ENCODE data around the gene RWDD3.

The RWDD3 gene

DNA sequence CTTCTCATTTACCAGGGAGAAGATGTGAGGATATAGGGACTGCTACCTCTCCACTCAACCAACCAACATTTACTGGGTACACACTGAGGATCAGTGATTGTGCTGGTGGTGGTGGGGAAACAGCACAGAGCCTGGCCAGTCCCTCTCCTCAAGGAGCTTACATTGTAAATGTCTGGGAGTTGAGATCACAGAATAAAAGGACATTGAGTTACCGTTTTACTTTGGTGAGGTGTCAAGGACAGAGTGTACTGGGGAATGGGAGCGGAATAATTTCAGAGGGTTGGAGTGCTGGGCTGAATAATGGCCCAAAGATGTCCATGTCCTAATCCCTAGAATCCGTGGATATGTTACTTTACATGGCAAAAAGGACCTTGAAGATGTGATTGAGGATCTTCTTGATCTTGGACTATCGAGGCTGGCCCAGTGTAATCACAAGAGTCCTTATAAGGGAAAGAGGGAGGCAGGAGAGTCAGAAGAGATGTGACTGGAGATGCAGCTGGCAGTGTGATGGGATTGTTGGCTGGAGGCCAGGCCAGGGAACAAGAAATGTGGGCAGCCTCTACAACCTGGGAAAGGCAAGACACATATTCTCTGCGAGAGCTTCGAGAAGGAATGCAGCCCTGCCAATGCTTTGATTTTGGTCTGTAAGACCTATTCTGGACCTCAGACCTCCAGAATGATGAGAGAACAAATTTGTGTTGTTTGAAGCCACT, 26.6 kb upstream of the RWDD3 start:
- Histone ChIP-seq H3K27me3 (ENCODE audit: control insufficient read depth in 2 of 2, insufficient read depth in 2 of 2, low read length in 2 of 2) (no peaks in the 10 kb centered on the region), H3K36me3 (ENCODE audit: control insufficient read depth in 2 of 2, insufficient read depth in 2 of 2, low read length in 2 of 2) (no peaks in the 10 kb centered on the region), H3K4me1 (ENCODE audit: control insufficient read depth in 2 of 2, insufficient read depth in 2 of 2, low read length in 2 of 2) (no peaks in the 10 kb centered on the region), H3K27ac (ENCODE audit: low read depth in 2 of 2, low read length in 2 of 2) (no peak overlapping the region), H3K4me3 (ENCODE audit: low read length in 2 of 2) (no peak overlapping the region), H3K9ac (ENCODE audit: low read depth in 1 of 2, low read length in 2 of 2) (no peak overlapping the region), H3K9me3 (ENCODE audit: control insufficient read depth in 2 of 2, low read length in 2 of 2) (no peaks in the 10 kb centered on the region)

DNA sequence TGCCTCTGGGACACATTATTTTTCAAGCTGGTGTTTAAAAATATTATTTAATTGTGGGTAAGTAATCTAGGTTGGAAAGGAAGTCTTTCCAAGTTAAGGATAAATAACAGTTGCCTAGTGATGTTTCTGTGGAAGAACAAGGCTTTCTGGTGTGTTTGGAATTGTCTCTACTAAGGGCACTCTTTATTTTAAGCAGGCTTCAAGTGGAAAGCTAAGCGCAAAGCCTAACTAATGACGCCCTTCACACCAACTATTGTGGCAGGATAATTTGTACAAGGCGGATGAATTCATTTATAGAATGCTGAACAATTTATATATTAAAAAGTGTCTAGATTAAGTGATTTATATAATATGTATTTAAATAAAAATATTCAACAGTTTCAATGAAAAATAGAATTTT, 25.1 kb upstream of the RWDD3 start:
- Histone ChIP-seq H3K9ac (ENCODE audit: low read depth in 1 of 2, low read length in 2 of 2) (no peak overlapping the region), H3K9me3 (ENCODE audit: control insufficient read depth in 2 of 2, low read length in 2 of 2) (no peaks in the 10 kb centered on the region), H3K27me3 (ENCODE audit: control insufficient read depth in 2 of 2, insufficient read depth in 2 of 2, low read length in 2 of 2) (no peaks in the 10 kb centered on the region), H3K4me3 (ENCODE audit: low read length in 2 of 2) (no peak overlapping the region), H3K36me3 (ENCODE audit: control insufficient read depth in 2 of 2, insufficient read depth in 2 of 2, low read length in 2 of 2) (no peaks in the 10 kb centered on the region), H3K27ac (ENCODE audit: low read depth in 2 of 2, low read length in 2 of 2) (no peak overlapping the region), H3K4me1 (ENCODE audit: control insufficient read depth in 2 of 2, insufficient read depth in 2 of 2, low read length in 2 of 2) (no peaks in the 10 kb centered on the region)

DNA sequence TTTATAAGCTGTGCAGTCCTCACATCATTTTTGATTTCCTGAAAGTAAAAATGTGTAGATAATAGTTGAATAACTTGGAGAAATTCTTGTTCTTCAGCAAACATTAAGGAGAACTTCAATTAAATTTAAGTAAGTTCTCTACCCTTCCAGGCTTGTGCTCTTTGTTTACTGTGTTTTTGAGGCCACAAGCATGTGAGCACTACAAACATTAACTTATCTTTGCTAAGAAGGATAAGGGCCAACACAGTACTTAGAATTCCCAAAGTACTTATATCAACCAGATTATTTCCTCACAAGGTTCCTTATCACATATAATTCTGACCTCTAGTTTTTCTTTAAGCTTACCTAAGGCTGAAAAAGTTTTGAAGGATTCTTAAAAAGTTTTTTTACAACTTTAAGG, 24.7 kb upstream of the RWDD3 start:
- Histone ChIP-seq H3K36me3 (ENCODE audit: control insufficient read depth in 2 of 2, insufficient read depth in 2 of 2, low read length in 2 of 2) (no peaks in the 10 kb centered on the region), H3K4me3 (ENCODE audit: low read length in 2 of 2) (no peak overlapping the region), H3K27me3 (ENCODE audit: control insufficient read depth in 2 of 2, insufficient read depth in 2 of 2, low read length in 2 of 2) (no peaks in the 10 kb centered on the region), H3K9ac (ENCODE audit: low read depth in 1 of 2, low read length in 2 of 2) (no peak overlapping the region), H3K9me3 (ENCODE audit: control insufficient read depth in 2 of 2, low read length in 2 of 2) (no peaks in the 10 kb centered on the region), H3K4me1 (ENCODE audit: control insufficient read depth in 2 of 2, insufficient read depth in 2 of 2, low read length in 2 of 2) (no peaks in the 10 kb centered on the region), H3K27ac (ENCODE audit: low read depth in 2 of 2, low read length in 2 of 2) (no peak overlapping the region)

DNA sequence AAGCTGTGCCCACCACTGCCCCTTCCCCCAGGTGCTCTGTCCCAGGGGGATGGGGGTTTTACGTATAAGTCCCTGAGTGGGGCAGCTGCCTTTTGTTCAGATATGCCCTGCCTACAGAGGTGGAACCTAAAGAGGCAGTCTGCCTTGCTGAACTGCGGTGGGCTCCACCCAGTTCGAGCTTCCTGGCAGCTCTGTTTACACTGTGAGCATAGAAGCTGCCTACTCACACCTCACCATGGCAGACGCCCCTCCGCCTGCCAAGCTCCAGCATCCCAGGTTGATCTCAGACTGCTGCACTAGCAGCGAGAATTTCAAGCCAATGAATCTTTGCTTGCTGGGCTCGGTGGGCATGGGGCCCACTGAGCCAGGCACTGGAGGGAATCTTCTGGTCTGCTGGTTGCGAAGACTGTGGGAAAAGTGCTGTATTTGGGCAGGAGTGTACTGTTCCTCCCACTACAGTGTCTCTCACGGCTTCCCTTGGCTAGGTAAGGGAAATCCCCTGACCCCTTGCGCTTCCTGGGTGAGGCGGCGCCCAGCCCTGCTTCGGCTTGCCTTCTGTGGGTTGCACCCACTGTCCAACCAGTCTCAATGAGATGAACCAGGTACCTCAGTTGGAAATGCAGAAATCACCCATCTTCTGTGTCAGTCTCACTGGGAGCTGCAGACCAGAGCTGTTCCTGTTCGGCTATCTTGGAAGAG, 17.6 kb upstream of the RWDD3 start:
- no peaks in the 10 kb centered on the region for H3K9me3 ChIP-seq (ENCODE audit: control insufficient read depth in 2 of 2, low read length in 2 of 2)
- no peak overlapping the region for H3K27ac ChIP-seq (ENCODE audit: low read depth in 2 of 2, low read length in 2 of 2)
- H3K27me3 ChIP-seq (ENCODE audit: control insufficient read depth in 2 of 2, insufficient read depth in 2 of 2, low read length in 2 of 2), result no peaks in the 10 kb centered on the region
- no peak overlapping the region for H3K9ac ChIP-seq (ENCODE audit: low read depth in 1 of 2, low read length in 2 of 2)
- H3K4me1 ChIP-seq (ENCODE audit: control insufficient read depth in 2 of 2, insufficient read depth in 2 of 2, low read length in 2 of 2), result no peaks in the 10 kb centered on the region
- H3K36me3 ChIP-seq (ENCODE audit: control insufficient read depth in 2 of 2, insufficient read depth in 2 of 2, low read length in 2 of 2), result no peaks in the 10 kb centered on the region
- no peak overlapping the region for H3K4me3 ChIP-seq (ENCODE audit: low read length in 2 of 2)

DNA sequence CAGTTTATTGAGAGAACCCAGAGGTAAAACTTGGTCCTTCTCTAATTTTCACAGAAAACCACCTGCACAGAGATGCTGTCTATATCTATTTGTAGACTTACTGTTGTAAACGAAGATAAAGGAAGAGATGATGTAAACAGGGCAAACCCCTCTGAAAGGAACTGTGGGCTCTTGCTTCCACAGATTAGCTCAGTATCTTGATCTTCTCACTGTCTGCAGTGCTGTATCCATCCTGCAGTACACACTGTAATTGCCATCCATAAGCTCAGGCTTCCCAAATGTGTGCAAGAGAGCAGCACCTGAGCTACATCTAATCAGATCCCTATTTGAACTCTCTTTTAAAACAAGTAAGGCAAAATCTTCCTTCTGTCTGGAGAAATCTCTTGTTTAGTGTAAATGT, 16.6 kb upstream of the RWDD3 start:
- Histone ChIP-seq H3K27ac (ENCODE audit: low read depth in 2 of 2, low read length in 2 of 2) (no peak overlapping the region), H3K27me3 (ENCODE audit: control insufficient read depth in 2 of 2, insufficient read depth in 2 of 2, low read length in 2 of 2) (no peaks in the 10 kb centered on the region), H3K4me1 (ENCODE audit: control insufficient read depth in 2 of 2, insufficient read depth in 2 of 2, low read length in 2 of 2) (no peaks in the 10 kb centered on the region), H3K9ac (ENCODE audit: low read depth in 1 of 2, low read length in 2 of 2) (no peak overlapping the region), H3K36me3 (ENCODE audit: control insufficient read depth in 2 of 2, insufficient read depth in 2 of 2, low read length in 2 of 2) (no peaks in the 10 kb centered on the region), H3K4me3 (ENCODE audit: low read length in 2 of 2) (no peak overlapping the region), H3K9me3 (ENCODE audit: control insufficient read depth in 2 of 2, low read length in 2 of 2) (no peaks in the 10 kb centered on the region)

DNA sequence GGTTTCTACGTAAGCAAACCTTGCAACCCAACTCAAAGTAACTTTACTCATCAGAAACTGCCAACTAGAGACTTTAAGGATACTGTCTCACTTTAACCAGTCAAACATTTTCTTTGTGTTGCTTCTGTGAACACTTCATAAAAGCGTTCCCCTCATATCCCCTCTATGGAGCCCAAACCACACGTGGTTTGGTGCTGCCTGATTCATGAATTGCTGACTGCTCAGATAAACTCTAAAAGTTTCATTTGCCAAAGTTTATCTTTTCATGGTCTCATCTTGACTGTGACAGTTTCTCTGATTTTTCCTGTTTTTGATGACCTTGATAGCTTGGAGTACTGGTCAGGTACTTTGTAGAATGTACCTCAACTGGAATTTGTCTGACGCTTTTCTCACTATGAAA, 14.6 kb upstream of the RWDD3 start:
- Histone ChIP-seq H3K4me3 (ENCODE audit: low read length in 2 of 2) (no peak overlapping the region), H3K9me3 (ENCODE audit: control insufficient read depth in 2 of 2, low read length in 2 of 2) (no peaks in the 10 kb centered on the region), H3K4me1 (ENCODE audit: control insufficient read depth in 2 of 2, insufficient read depth in 2 of 2, low read length in 2 of 2) (no peaks in the 10 kb centered on the region), H3K36me3 (ENCODE audit: control insufficient read depth in 2 of 2, insufficient read depth in 2 of 2, low read length in 2 of 2) (no peaks in the 10 kb centered on the region), H3K27me3 (ENCODE audit: control insufficient read depth in 2 of 2, insufficient read depth in 2 of 2, low read length in 2 of 2) (no peaks in the 10 kb centered on the region), H3K27ac (ENCODE audit: low read depth in 2 of 2, low read length in 2 of 2) (no peak overlapping the region), H3K9ac (ENCODE audit: low read depth in 1 of 2, low read length in 2 of 2) (no peak overlapping the region)

DNA sequence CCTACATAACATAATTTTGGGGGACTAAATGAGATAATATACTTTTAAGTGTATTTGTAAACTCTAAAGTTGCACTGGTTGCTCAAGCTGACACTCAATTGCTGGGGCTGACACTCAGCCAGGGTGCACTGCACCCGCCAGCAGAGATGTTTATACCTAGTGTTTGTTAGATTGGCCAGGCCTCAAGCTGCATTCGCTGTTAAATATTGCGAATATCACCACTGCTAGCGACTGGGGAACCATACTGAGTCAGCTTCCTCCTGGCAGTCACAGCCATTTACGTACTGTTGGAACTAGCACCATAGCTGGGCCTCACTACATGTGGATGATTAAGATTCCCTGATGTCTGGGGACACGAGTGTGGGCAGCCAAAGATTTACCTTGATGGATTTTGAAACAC, 12.7 kb upstream of the RWDD3 start:
- Histone ChIP-seq H3K4me3 (ENCODE audit: low read length in 2 of 2) (no peak overlapping the region), H3K27ac (ENCODE audit: low read depth in 2 of 2, low read length in 2 of 2) (no peak overlapping the region), H3K9ac (ENCODE audit: low read depth in 1 of 2, low read length in 2 of 2) (no peak overlapping the region), H3K27me3 (ENCODE audit: control insufficient read depth in 2 of 2, insufficient read depth in 2 of 2, low read length in 2 of 2) (no peaks in the 10 kb centered on the region), H3K4me1 (ENCODE audit: control insufficient read depth in 2 of 2, insufficient read depth in 2 of 2, low read length in 2 of 2) (no peaks in the 10 kb centered on the region), H3K36me3 (ENCODE audit: control insufficient read depth in 2 of 2, insufficient read depth in 2 of 2, low read length in 2 of 2) (no peaks in the 10 kb centered on the region), H3K9me3 (ENCODE audit: control insufficient read depth in 2 of 2, low read length in 2 of 2) (no peaks in the 10 kb centered on the region)

DNA sequence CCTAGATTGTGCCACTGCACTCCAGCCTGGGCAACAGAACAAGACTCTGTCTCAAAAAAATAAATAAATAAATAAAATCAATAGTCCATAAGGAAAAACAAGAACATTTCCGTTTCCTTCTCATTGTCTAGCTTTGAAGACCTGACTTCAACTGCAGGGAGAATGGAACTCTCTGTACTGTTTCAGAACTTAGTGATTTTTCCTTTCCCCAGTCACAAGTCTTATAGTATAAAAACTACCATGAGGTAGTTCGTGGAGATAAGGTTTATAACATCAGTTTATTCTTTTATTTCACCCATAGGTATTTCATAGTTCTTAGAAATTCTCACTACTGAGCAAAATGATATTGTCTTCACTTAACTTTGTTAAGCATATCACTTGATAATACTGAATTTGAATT, 11.4 kb upstream of the RWDD3 start:
- Histone ChIP-seq H3K9me3 (ENCODE audit: control insufficient read depth in 2 of 2, low read length in 2 of 2) (no peaks in the 10 kb centered on the region), H3K4me3 (ENCODE audit: low read length in 2 of 2) (no peak overlapping the region), H3K27ac (ENCODE audit: low read depth in 2 of 2, low read length in 2 of 2) (no peak overlapping the region), H3K27me3 (ENCODE audit: control insufficient read depth in 2 of 2, insufficient read depth in 2 of 2, low read length in 2 of 2) (no peaks in the 10 kb centered on the region), H3K4me1 (ENCODE audit: control insufficient read depth in 2 of 2, insufficient read depth in 2 of 2, low read length in 2 of 2) (no peaks in the 10 kb centered on the region), H3K36me3 (ENCODE audit: control insufficient read depth in 2 of 2, insufficient read depth in 2 of 2, low read length in 2 of 2) (no peaks in the 10 kb centered on the region), H3K9ac (ENCODE audit: low read depth in 1 of 2, low read length in 2 of 2) (no peak overlapping the region)

DNA sequence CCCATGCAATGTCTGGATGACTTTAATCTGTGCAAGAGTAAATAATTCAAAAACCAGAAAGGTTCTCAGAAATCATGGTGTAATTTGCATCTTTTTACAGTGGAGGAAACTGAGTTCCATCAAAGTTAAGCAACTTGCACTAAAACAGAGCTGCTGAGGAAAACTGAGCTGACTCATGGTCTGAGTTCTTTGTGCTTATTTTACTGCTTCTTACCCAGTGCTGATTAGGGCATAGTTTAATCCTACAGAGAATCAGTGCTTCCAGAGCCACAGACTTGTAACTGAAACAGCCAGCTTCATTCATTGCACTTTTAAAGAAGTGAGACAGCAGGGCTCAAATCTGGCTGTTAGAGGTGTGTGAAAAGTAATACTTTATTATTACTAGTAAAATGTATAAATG, 10.9 kb upstream of the RWDD3 start:
- Histone ChIP-seq H3K4me3 (ENCODE audit: low read length in 2 of 2) (no peak overlapping the region), H3K4me1 (ENCODE audit: control insufficient read depth in 2 of 2, insufficient read depth in 2 of 2, low read length in 2 of 2) (no peaks in the 10 kb centered on the region), H3K27me3 (ENCODE audit: control insufficient read depth in 2 of 2, insufficient read depth in 2 of 2, low read length in 2 of 2) (no peaks in the 10 kb centered on the region), H3K9ac (ENCODE audit: low read depth in 1 of 2, low read length in 2 of 2) (no peak overlapping the region), H3K36me3 (ENCODE audit: control insufficient read depth in 2 of 2, insufficient read depth in 2 of 2, low read length in 2 of 2) (no peaks in the 10 kb centered on the region), H3K9me3 (ENCODE audit: control insufficient read depth in 2 of 2, low read length in 2 of 2) (no peaks in the 10 kb centered on the region), H3K27ac (ENCODE audit: low read depth in 2 of 2, low read length in 2 of 2) (no peak overlapping the region)

DNA sequence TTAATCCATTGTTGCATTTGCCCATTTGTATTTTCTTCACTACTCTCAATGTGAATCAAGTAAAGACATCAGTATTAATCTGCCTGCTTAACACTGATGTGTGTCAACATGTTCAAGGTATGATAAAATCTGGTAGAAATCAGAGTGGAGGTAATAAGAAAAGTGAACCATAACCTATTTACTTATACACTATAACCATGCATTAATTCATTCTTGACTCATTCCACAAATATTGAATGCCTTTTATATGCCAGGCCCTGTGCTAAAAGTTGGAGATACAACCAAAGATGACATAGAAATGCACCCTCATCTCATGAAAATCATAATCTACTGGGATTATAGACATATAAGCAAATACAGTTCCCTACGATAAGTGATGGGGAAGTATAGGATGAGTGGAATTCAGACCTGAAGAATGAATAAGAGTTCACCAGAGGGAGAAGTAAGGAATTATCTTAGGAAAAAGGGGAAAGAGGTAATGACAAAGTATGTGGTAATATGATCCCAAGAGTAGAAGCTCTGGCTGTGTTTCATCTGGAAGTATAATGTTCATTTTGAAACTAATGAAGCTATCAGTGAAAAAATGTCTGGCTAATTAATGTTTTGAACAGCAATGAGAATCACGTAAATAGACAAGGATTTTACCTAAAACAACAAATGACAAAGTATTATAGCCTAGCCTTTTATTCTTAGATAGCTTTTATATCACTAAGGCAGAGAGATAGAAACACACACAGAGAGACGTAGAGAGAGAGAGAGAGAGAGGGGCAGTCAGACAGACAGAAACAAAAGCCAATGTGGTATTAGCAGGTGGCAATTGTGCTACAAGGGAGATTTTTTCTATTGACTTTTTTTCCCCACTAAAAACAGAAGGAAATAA, 7.0 kb upstream of the RWDD3 start:
- no peak overlapping the region for H3K9ac ChIP-seq (ENCODE audit: low read depth in 1 of 2, low read length in 2 of 2)
- H3K27ac ChIP-seq (ENCODE audit: low read depth in 2 of 2, low read length in 2 of 2), result no peak overlapping the region
- H3K4me3 ChIP-seq (ENCODE audit: low read length in 2 of 2), result no peak overlapping the region

More for the DNA sequence above, 7.0 kb upstream of the RWDD3 start:
- no peaks in the 10 kb centered on the region for H3K9me3 ChIP-seq (ENCODE audit: control insufficient read depth in 2 of 2, low read length in 2 of 2)
- H3K4me1 ChIP-seq (ENCODE audit: control insufficient read depth in 2 of 2, insufficient read depth in 2 of 2, low read length in 2 of 2), result no peaks in the 10 kb centered on the region
- no peaks in the 10 kb centered on the region for H3K27me3 ChIP-seq (ENCODE audit: control insufficient read depth in 2 of 2, insufficient read depth in 2 of 2, low read length in 2 of 2)
- H3K36me3 ChIP-seq (ENCODE audit: control insufficient read depth in 2 of 2, insufficient read depth in 2 of 2, low read length in 2 of 2), result no peaks in the 10 kb centered on the region

Measured in mucosa of rectum (tissue), 2 donors.